GM18870 (cell line): Measurements from ENCODE around the gene CERK.

Experiments used
- ATAC-seq: cut with Tn5 transposase; IDR thresholded peaks from one replicate; pipeline ENCODE4 v1.9.1; 2021; ENCODE audit warnings: moderate library complexity; ENCODE audit not compliant: unreplicated experiment

CERK gene

GRCh38 chr22:46749682-46750529 lies 11.9 kb upstream of the CERK start:
- no peak for ATAC-seq

GRCh38 chr22:46748908-46749675 lies 11.0 kb upstream of the CERK start:
- no peak for ATAC-seq

GRCh38 chr22:46748206-46748907 lies 10.3 kb upstream of the CERK start:
- ATAC-seq = no peak

GRCh38 chr22:46747646-46748045 lies 9.6 kb upstream of the CERK start:
- ATAC-seq = no peak

- no peak for ATAC-seq
These were observed 8.6 kb upstream of the CERK start for GRCh38 chr22:46746620-46747019.

- ATAC-seq = no peak
These were observed 8.1 kb upstream of the CERK start for GRCh38 chr22:46746192-46746591.

- ATAC-seq = no peak
These were observed 6.5 kb upstream of the CERK start for GRCh38 chr22:46744581-46744980.

GRCh38 chr22:46742576-46743221 lies 4.6 kb upstream of the CERK start:
- ATAC-seq = no peak

- ATAC-seq = no peak
These were observed 4.0 kb upstream of the CERK start for GRCh38 chr22:46741974-46742519.

GRCh38 chr22:46740910-46741780 lies 3.1 kb upstream of the CERK start:
- no peak for ATAC-seq

- no peak for ATAC-seq
These were observed 1.2 kb upstream of the CERK start for GRCh38 chr22:46739094-46739870.

- ATAC-seq = no peak
These were observed 618 bp upstream of the CERK start for GRCh38 chr22:46738647-46739093.

GRCh38 chr22:46737105-46737975 lies 712 bp downstream of the CERK start:
- ATAC-seq = no peak

- no peak for ATAC-seq
These were observed 1.3 kb downstream of the CERK start for GRCh38 chr22:46736705-46737104.

GRCh38 chr22:46735747-46736608 lies 2.1 kb downstream of the CERK start:
- no peak for ATAC-seq

GRCh38 chr22:46734830-46735453 lies 3.1 kb downstream of the CERK start:
- ATAC-seq = no peak
